Type B pancreatic cell (in vitro differentiated cells): ENCODE data around the gene NPTX1. TPM values are rescaled to one million over a fixed set of nuclear protein-coding genes. Genes with fewer than 3 reads are reported as not detected.

Experiments
- DNase-seq: peaks from one replicate; pipeline ENCODE4 v3.0.0; 2021; ENCODE audit warnings: mixed read lengths; ENCODE audit not compliant: unreplicated experiment; ENCODE audit errors: extremely low spot score
- H3K27ac Mint-ChIP-seq: 2 replicates; pipeline ENCODE4 v1.8.0; 2021; ENCODE audit warnings: mild to moderate bottlenecking, mixed read lengths
- H3K27me3 Mint-ChIP-seq: 2 replicates; pipeline ENCODE4 v1.8.0; 2021; ENCODE audit warnings: mixed read lengths
- H3K36me3 Mint-ChIP-seq: 2 replicates; pipeline ENCODE4 v1.8.0; 2021; ENCODE audit warnings: mixed read lengths
- H3K4me1 Mint-ChIP-seq: one replicate; pipeline ENCODE4 v1.8.0; 2021; ENCODE audit warnings: mixed read lengths; ENCODE audit not compliant: unreplicated experiment
- H3K4me3 Mint-ChIP-seq: 2 replicates; pipeline ENCODE4 v1.8.0; 2021; ENCODE audit warnings: mild to moderate bottlenecking, mixed read lengths
- H3K9me3 Mint-ChIP-seq: 2 replicates; pipeline ENCODE4 v1.8.0; 2021; ENCODE audit warnings: mixed read lengths
- total RNA-seq: library from RNA; stranded (reverse); gene quantifications from 2 replicates; pipeline ENCODE4 v1.2.1, GENCODE V29; 2021; ENCODE audit warnings: low replicate concordance
- TF ChIP-seq, protein P1 (sequence below): fragments of 200-600 bp; sonication (generic); conservative IDR thresholded peaks from 2 replicates; pipeline ENCODE4 v1.5.0; 2021; ENCODE audit warnings: antibody characterized with exemption, mild to moderate bottlenecking

Gene NPTX1
- total RNA-seq, 1 donor from 2014 or later, result 4.7 TPM

DNA sequence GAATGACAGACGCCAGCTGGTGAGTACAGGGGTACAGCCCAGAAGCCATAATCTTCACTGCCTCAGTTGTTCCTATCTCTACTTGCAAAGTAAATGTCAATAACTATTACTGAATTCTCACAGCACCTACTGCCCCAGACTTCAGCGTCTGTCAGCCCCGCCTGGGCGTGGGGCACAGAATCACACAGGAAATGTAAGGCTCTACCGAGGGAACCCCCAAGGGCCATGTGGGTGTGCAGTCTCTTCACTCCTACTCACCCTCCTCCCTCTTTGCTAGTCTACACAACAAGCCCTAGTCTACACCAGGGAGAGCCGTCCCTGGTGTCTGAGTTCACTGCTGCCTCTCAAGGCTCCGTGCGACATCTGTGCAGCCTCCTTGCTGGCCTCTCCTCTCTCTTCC is 4.5 kb downstream of the NPTX1 start:
- no peak overlapping the region for H3K4me3 Mint-ChIP-seq
- H3K36me3 Mint-ChIP-seq, result no peaks in the 10 kb centered on the region
- H3K27ac Mint-ChIP-seq, result no peak overlapping the region
- peaks cover 83% of the 10 kb centered on the region for H3K27me3 Mint-ChIP-seq
- TF ChIP-seq, protein P1, sequence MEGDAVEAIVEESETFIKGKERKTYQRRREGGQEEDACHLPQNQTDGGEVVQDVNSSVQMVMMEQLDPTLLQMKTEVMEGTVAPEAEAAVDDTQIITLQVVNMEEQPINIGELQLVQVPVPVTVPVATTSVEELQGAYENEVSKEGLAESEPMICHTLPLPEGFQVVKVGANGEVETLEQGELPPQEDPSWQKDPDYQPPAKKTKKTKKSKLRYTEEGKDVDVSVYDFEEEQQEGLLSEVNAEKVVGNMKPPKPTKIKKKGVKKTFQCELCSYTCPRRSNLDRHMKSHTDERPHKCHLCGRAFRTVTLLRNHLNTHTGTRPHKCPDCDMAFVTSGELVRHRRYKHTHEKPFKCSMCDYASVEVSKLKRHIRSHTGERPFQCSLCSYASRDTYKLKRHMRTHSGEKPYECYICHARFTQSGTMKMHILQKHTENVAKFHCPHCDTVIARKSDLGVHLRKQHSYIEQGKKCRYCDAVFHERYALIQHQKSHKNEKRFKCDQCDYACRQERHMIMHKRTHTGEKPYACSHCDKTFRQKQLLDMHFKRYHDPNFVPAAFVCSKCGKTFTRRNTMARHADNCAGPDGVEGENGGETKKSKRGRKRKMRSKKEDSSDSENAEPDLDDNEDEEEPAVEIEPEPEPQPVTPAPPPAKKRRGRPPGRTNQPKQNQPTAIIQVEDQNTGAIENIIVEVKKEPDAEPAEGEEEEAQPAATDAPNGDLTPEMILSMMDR, result no peak
- peaks cover 10% of the 10 kb centered on the region for H3K4me1 Mint-ChIP-seq
- H3K9me3 Mint-ChIP-seq, result no peaks in the 10 kb centered on the region
- DNase-seq, result no peak

GRCh38 chr17:80470603-80471002 is 5.8 kb downstream of the NPTX1 start:
- Mint-ChIP-seq H3K4me3 (no peak overlapping the region), H3K4me1 (peaks cover 10% of the 10 kb centered on the region), H3K27me3 (peaks cover 92% of the 10 kb centered on the region), H3K36me3 (no peaks in the 10 kb centered on the region), H3K27ac (no peak overlapping the region), H3K9me3 (no peaks in the 10 kb centered on the region)
- TF ChIP-seq, protein P1, result no peak
- no peak for DNase-seq

DNA sequence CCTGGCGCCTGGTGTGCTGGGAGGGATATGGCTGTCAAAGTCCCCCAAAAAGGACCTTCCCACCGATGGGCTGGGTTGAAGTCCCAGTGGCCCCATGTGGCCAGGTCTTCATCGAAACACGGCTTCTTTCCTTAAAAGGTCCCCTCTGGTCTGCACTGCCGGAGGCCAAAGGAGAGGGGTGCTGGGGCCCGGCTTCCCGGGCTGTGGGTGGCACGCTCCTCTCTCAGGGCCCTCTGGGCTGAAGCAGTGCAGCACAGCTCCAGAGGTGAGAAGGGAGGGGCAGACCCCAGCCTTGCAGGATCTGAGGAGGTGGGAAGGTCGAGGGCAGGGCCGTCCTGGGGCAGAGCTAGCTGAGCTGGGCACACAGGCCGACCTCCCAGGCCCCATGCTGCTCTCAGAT is 6.7 kb downstream of the NPTX1 start:
- H3K4me3 Mint-ChIP-seq, result no peak overlapping the region
- no peak for DNase-seq
- H3K27ac Mint-ChIP-seq, result no peak overlapping the region
- peaks cover 4% of the 10 kb centered on the region for H3K4me1 Mint-ChIP-seq
- peaks cover 92% of the 10 kb centered on the region for H3K27me3 Mint-ChIP-seq
- H3K9me3 Mint-ChIP-seq, result no peaks in the 10 kb centered on the region
- TF ChIP-seq, protein P1, result no peak
- H3K36me3 Mint-ChIP-seq, result no peaks in the 10 kb centered on the region

- TF ChIP-seq, protein P1, result no peak
- Mint-ChIP-seq H3K4me1 (no peaks in the 10 kb centered on the region), H3K27me3 (peaks cover 86% of the 10 kb centered on the region), H3K4me3 (no peak overlapping the region), H3K36me3 (no peaks in the 10 kb centered on the region), H3K27ac (no peak overlapping the region), H3K9me3 (no peaks in the 10 kb centered on the region)
- no peak for DNase-seq
Measured at GRCh38 chr17:80468781-80469493, 7.5 kb downstream of the NPTX1 start.

GRCh38 chr17:80468242-80468641 is 8.2 kb downstream of the NPTX1 start:
- no peaks in the 10 kb centered on the region for H3K36me3 Mint-ChIP-seq
- TF ChIP-seq, protein P1, result no peak
- H3K9me3 Mint-ChIP-seq, result no peaks in the 10 kb centered on the region
- peaks cover 80% of the 10 kb centered on the region for H3K27me3 Mint-ChIP-seq
- H3K27ac Mint-ChIP-seq, result no peak overlapping the region
- no peak overlapping the region for H3K4me3 Mint-ChIP-seq
- no peaks in the 10 kb centered on the region for H3K4me1 Mint-ChIP-seq
- no peak for DNase-seq
